Measurements from ENCODE around the gene COL9A2.

DNA sequence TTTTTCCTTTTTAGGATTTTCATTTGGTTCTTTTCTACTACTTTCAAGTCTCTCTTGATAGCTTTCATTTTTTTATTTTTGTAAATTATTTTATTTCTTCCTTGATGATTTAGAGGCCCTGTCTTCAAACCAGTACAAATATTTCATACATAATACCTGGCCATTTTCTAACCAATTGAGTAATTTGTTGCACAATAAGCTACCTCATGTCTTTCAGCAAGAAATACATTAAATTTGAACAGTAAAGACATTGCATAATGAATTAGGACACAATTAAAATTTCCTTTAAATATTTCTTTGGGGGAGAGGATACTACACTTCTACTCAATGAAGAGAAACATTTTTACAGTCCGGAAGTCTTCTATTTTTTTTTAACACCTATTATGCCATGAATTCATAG lies 15.6 kb upstream of the COL9A2 start:
- TF ChIP-seq, protein P1, sequence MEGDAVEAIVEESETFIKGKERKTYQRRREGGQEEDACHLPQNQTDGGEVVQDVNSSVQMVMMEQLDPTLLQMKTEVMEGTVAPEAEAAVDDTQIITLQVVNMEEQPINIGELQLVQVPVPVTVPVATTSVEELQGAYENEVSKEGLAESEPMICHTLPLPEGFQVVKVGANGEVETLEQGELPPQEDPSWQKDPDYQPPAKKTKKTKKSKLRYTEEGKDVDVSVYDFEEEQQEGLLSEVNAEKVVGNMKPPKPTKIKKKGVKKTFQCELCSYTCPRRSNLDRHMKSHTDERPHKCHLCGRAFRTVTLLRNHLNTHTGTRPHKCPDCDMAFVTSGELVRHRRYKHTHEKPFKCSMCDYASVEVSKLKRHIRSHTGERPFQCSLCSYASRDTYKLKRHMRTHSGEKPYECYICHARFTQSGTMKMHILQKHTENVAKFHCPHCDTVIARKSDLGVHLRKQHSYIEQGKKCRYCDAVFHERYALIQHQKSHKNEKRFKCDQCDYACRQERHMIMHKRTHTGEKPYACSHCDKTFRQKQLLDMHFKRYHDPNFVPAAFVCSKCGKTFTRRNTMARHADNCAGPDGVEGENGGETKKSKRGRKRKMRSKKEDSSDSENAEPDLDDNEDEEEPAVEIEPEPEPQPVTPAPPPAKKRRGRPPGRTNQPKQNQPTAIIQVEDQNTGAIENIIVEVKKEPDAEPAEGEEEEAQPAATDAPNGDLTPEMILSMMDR (IDR thresholded peaks at IDR 0.05; ENCODE audit: borderline replicate concordance, extremely low read depth, low read length, poor library complexity, severe bottlenecking): no peak
- TF ChIP-seq EZH2 (IDR thresholded peaks at IDR 0.05; ENCODE audit: borderline replicate concordance, low read depth, low read length, severe bottlenecking): no peak
